GM23338 (cell line): ENCODE data around the gene HOXA5. TPM values are rescaled to one million over a fixed set of nuclear protein-coding genes. Genes with fewer than 3 reads are reported as not detected.

ENCODE experiments used
- CREB1 ChIP-seq: fragments of 250-450 bp; sonication (Bioruptor Pico); IDR thresholded peaks from 2 replicates; pipeline ENCODE4 v1.5.0; 2020; ENCODE audit warnings: low read depth, mild to moderate bottlenecking, moderate library complexity
- JUNB ChIP-seq: IDR thresholded peaks from one replicate; pipeline ENCODE4 v1.6.1; 2016; ENCODE audit warnings: antibody characterized with exemption; ENCODE audit not compliant: unreplicated experiment
- NANOG ChIP-seq: IDR thresholded peaks from 2 replicates; pipeline ENCODE4 v1.6.1; 2016; ENCODE audit warnings: antibody characterized with exemption, borderline replicate concordance
- ZNF331 ChIP-seq: fragments of 250-450 bp; sonication (Bioruptor Pico); IDR thresholded peaks from 2 replicates; pipeline ENCODE4 v1.5.0; 2020; ENCODE audit warnings: low read depth, mild to moderate bottlenecking, moderate library complexity
- polyA plus RNA-seq: library from polyadenylated mRNA; unstranded; fragments of >200 nt; fragmentation: Nextera tagmentation; extraction: Ambion mirVana; gene quantifications from 2 replicates; pipeline ENCODE4 v1.2.1, GENCODE V29; 2016
- total RNA-seq: library from RNA; depleted of rRNA; stranded (reverse); fragments of >200 nt; shearing (Covaris generic); gene quantifications from 2 replicates; pipeline ENCODE4 v1.2.3, GENCODE V29; 2014
- TF ChIP-seq, protein P1 (sequence below), 2 experiments: fragments of 200-600 bp in 1 of 2; sonication (generic) in 1 of 2; conservative IDR thresholded peaks; 2 replicates each; pipeline versions ENCODE4 v1.5.1 to v1.6.1; 2016 to 2017; ENCODE audit warnings: antibody characterized with exemption in 2 of 2, low read depth in 2 of 2, mild to moderate bottlenecking in 2 of 2, moderate library complexity in 1 of 2
- TF ChIP-seq, protein P2 (sequence below): fragments of 250-450 bp; sonication (Bioruptor Pico); IDR thresholded peaks from 2 replicates; pipeline ENCODE4 v1.5.0; 2020; ENCODE audit warnings: mild to moderate bottlenecking, moderate library complexity

The HOXA5 gene
- total and polyA plus RNA-seq, 2 experiments from 2014 or later: not detected

DNA sequence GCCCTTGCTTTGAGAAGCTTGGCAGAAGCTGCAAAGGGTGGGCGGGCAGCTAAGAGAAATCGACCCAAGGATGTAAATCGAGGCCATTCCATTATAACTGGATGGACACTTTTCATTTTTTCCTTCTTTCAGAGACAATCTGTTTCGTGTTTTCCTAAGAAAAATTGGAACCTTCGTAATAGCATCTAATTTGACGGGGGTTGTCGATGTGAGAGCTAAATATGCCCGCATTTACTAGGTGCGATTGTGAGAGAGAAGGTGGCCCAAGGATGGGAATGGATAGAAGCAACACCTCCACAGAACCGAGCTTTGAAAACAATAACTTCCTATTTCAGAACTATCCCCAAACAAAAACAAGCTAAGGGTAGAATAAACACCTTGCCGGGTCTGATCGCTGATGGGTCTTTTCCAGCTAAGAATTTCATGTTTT, 12.1 kb downstream of the HOXA5 start (continued):
- TF ChIP-seq, protein P1, sequence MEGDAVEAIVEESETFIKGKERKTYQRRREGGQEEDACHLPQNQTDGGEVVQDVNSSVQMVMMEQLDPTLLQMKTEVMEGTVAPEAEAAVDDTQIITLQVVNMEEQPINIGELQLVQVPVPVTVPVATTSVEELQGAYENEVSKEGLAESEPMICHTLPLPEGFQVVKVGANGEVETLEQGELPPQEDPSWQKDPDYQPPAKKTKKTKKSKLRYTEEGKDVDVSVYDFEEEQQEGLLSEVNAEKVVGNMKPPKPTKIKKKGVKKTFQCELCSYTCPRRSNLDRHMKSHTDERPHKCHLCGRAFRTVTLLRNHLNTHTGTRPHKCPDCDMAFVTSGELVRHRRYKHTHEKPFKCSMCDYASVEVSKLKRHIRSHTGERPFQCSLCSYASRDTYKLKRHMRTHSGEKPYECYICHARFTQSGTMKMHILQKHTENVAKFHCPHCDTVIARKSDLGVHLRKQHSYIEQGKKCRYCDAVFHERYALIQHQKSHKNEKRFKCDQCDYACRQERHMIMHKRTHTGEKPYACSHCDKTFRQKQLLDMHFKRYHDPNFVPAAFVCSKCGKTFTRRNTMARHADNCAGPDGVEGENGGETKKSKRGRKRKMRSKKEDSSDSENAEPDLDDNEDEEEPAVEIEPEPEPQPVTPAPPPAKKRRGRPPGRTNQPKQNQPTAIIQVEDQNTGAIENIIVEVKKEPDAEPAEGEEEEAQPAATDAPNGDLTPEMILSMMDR (conservative IDR thresholded peaks at IDR 0.05; ENCODE audit: low read depth in 2 of 2): no peak
- no peak for TF ChIP-seq JUNB
- TF ChIP-seq NANOG: no peak
- TF ChIP-seq ZNF331 (CRISPR knock-in tag): no peak
- TF ChIP-seq, protein P2, sequence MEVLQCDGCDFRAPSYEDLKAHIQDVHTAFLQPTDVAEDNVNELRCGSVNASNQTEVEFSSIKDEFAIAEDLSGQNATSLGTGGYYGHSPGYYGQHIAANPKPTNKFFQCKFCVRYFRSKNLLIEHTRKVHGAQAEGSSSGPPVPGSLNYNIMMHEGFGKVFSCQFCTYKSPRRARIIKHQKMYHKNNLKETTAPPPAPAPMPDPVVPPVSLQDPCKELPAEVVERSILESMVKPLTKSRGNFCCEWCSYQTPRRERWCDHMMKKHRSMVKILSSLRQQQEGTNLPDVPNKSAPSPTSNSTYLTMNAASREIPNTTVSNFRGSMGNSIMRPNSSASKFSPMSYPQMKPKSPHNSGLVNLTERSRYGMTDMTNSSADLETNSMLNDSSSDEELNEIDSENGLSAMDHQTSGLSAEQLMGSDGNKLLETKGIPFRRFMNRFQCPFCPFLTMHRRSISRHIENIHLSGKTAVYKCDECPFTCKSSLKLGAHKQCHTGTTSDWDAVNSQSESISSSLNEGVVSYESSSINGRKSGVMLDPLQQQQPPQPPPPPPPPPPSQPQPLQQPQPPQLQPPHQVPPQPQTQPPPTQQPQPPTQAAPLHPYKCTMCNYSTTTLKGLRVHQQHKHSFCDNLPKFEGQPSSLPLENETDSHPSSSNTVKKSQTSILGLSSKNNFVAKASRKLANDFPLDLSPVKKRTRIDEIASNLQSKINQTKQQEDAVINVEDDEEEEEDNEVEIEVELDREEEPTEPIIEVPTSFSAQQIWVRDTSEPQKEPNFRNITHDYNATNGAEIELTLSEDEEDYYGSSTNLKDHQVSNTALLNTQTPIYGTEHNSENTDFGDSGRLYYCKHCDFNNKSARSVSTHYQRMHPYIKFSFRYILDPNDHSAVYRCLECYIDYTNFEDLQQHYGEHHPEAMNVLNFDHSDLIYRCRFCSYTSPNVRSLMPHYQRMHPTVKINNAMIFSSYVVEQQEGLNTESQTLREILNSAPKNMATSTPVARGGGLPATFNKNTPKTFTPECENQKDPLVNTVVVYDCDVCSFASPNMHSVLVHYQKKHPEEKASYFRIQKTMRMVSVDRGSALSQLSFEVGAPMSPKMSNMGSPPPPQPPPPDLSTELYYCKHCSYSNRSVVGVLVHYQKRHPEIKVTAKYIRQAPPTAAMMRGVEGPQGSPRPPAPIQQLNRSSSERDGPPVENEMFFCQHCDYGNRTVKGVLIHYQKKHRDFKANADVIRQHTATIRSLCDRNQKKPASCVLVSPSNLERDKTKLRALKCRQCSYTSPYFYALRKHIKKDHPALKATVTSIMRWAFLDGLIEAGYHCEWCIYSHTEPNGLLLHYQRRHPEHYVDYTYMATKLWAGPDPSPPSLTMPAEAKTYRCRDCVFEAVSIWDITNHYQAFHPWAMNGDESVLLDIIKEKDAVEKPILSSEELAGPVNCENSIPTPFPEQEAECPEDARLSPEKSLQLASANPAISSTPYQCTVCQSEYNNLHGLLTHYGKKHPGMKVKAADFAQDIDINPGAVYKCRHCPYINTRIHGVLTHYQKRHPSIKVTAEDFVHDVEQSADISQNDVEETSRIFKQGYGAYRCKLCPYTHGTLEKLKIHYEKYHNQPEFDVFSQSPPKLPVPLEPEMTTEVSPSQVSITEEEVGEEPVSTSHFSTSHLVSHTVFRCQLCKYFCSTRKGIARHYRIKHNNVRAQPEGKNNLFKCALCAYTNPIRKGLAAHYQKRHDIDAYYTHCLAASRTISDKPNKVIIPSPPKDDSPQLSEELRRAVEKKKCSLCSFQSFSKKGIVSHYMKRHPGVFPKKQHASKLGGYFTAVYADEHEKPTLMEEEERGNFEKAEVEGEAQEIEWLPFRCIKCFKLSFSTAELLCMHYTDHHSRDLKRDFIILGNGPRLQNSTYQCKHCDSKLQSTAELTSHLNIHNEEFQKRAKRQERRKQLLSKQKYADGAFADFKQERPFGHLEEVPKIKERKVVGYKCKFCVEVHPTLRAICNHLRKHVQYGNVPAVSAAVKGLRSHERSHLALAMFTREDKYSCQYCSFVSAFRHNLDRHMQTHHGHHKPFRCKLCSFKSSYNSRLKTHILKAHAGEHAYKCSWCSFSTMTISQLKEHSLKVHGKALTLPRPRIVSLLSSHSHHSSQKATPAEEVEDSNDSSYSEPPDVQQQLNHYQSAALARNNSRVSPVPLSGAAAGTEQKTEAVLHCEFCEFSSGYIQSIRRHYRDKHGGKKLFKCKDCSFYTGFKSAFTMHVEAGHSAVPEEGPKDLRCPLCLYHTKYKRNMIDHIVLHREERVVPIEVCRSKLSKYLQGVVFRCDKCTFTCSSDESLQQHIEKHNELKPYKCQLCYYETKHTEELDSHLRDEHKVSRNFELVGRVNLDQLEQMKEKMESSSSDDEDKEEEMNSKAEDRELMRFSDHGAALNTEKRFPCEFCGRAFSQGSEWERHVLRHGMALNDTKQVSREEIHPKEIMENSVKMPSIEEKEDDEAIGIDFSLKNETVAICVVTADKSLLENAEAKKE (CRISPR knock-in tag): no peak
- TF ChIP-seq CREB1 (CRISPR knock-in tag): no peak
